T-cell (primary cell): ENCODE data around the gene ADCY10. TPM values are rescaled to one million over a fixed set of nuclear protein-coding genes. Genes with fewer than 3 reads are reported as not detected.

ENCODE experiments used
- ATAC-seq, 4 experiments: fragments of 200-7000 bp in 3 of 4; fragments of 150-1000 bp in 1 of 4; cut with Tn5 transposase; replicated peaks in 1 of 4; 1 replicate in 3 of 4; 2 replicates in 1 of 4; pipeline ENCODE4 v1.10.0; 2021; ENCODE audit warnings: moderate library complexity in 3 of 4, mild to moderate bottlenecking in 2 of 4, moderate number of reproducible peaks in 1 of 4
- CTCF ChIA-PET, 2 donors: fragments of 300-600 bp; sonication (Branson Sonifier 250); formaldehyde crosslinking; loops; one replicate each; lab custom pipeline; 2022; ENCODE audit warnings: antibody characterized with exemption in 2 of 2; lab: Charles Lee
- POLR2A ChIA-PET, 2 donors: fragments of 300-600 bp; sonication (Branson Sonifier 250); formaldehyde crosslinking; loops; one replicate each; lab custom pipeline; 2022; ENCODE audit warnings: antibody characterized with exemption in 2 of 2; lab: Charles Lee
- DNase-seq, 35 experiments: peaks; one replicate each; pipeline versions ENCODE4 v3.0.0 to v3.0.0-alpha.2; 2013 to 2023
- H3K27ac ChIP-seq: one replicate; pipeline ENCODE4 v1.5.1; 2013; ENCODE audit warnings: low read length
- H3K27me3 ChIP-seq, 2 experiments: replicated peaks in 1 of 2; 1 replicate in 1 of 2; 2 replicates in 1 of 2; pipeline versions ENCODE4 v1.6.1 to v1.7.0; 2013; ENCODE audit warnings: low read length in 1 of 2, mixed read lengths in 1 of 2; ENCODE audit not compliant: control insufficient read depth in 2 of 2, insufficient read depth in 2 of 2; ENCODE audit errors: extremely low read depth in 1 of 2
- H3K36me3 ChIP-seq, 2 donors: 1 replicate in 1 of 2; 2 replicates in 1 of 2; pipeline versions ENCODE4 v1.6.1 to v1.7.0; 2013; ENCODE audit warnings: low read length in 1 of 2; ENCODE audit not compliant: control insufficient read depth in 2 of 2, insufficient read depth in 1 of 2; ENCODE audit errors: extremely low read depth in 1 of 2
- H3K4me1 ChIP-seq, 2 experiments: 1 replicate in 1 of 2; 2 replicates in 1 of 2; pipeline versions ENCODE4 v1.6.1 to v1.7.0; 2013; ENCODE audit warnings: low read length in 2 of 2, mixed read lengths in 1 of 2; ENCODE audit not compliant: insufficient read depth in 2 of 2, control insufficient read depth in 1 of 2; ENCODE audit errors: extremely low read depth in 1 of 2
- H3K4me3 ChIP-seq, 2 donors: 1 replicate in 1 of 2; 2 replicates in 1 of 2; pipeline versions ENCODE4 v1.5.1 to v1.7.0; 2013; ENCODE audit warnings: mild to moderate bottlenecking in 2 of 2, low read length in 1 of 2, moderate library complexity in 1 of 2; ENCODE audit not compliant: control insufficient read depth in 1 of 2; ENCODE audit errors: extremely low read depth in 1 of 2
- H3K9me3 ChIP-seq: 2 replicates; pipeline ENCODE4 v1.7.0; 2013
- H3K27ac Mint-ChIP-seq, 2 donors: one replicate each; pipeline ENCODE4 v1.8.0; 2020 to 2021; ENCODE audit warnings: mild to moderate bottlenecking in 2 of 2, mixed read lengths in 2 of 2
- H3K27me3 Mint-ChIP-seq, 2 donors: one replicate each; pipeline ENCODE4 v1.8.0; 2021 to 2022; ENCODE audit warnings: mixed read lengths in 2 of 2
- H3K36me3 Mint-ChIP-seq: one replicate; pipeline ENCODE4 v1.8.0; 2021; ENCODE audit warnings: mixed read lengths
- H3K4me1 Mint-ChIP-seq, 3 donors: one replicate each; pipeline ENCODE4 v1.8.0; 2020 to 2022; ENCODE audit warnings: mixed read lengths in 3 of 3, mild to moderate bottlenecking in 1 of 3
- H3K4me3 Mint-ChIP-seq, 3 donors: one replicate each; pipeline ENCODE4 v1.8.0; 2020 to 2022; ENCODE audit warnings: mild to moderate bottlenecking in 3 of 3, mixed read lengths in 3 of 3, moderate library complexity in 3 of 3
- H3K9me3 Mint-ChIP-seq, 3 donors: one replicate each; pipeline ENCODE4 v1.8.0; 2020 to 2022; ENCODE audit warnings: mixed read lengths in 3 of 3
- WGBS: methylation state at CpG from one replicate; pipeline ENCODE4 v1.1.5; 2013; ENCODE audit warnings: missing lambda C conversion rate; ENCODE audit not compliant: insufficient coverage; 5-methylcytosine and 5-hydroxymethylcytosine counted together
- total RNA-seq, 35 experiments: library from RNA in 6 of 35; stranded (reverse) in 6 of 35; fragments of 120-200 nt in 1 of 35; gene quantifications; one replicate each; pipeline versions ENCODE4 v1.2.1 to v1.2.4 and lab custom pipeline; 2013 to 2026

Gene ADCY10
- total RNA-seq, 5 donors from 2014 or later (not counting 1 experiment from before 2014, with no cell fraction given), result 0.06 to 0.82 (median 0.44) TPM

- H3K4me3 Mint-ChIP-seq, result no peak overlapping the region
- Histone ChIP-seq H3K4me1 (no peaks in the 10 kb centered on the region), H3K27ac (no peak overlapping the region), H3K36me3 (no peaks in the 10 kb centered on the region), H3K4me3 (no peak overlapping the region), H3K9me3 (no peaks in the 10 kb centered on the region), H3K27me3 (no peaks in the 10 kb centered on the region)
- CTCF ChIA-PET, result interaction anchor here in 1 of 2 donors (0.6 kb wide), 1 partner anchor 116 kb away, joined by 5 read pairs; no protein-coding TSS in a partner anchor
- DNase-seq, result no peak
- WGBS, result 100% methylated on average over 2 of the region's 4 CpGs
- no peak for ATAC-seq
- no peak overlapping the region for H3K27ac Mint-ChIP-seq
- H3K27me3 Mint-ChIP-seq, result peaks cover 0 to 3% of the 10 kb centered on the region in 2 donors
- H3K9me3 Mint-ChIP-seq, result no peaks in the 10 kb centered on the region
- H3K4me1 Mint-ChIP-seq, result peaks cover 0 to 10% (median 6%) of the 10 kb centered on the region in 3 donors
- no peaks in the 10 kb centered on the region for H3K36me3 Mint-ChIP-seq
- POLR2A ChIA-PET, result interaction anchor here in 1 of 2 donors (0.5 kb wide), 1 partner anchor 107 kb away, joined by 4 read pairs; no protein-coding TSS in a partner anchor
Measured at GRCh38 chr1:167826127-167826526, 87.8 kb downstream of the ADCY10 start.

- ATAC-seq (no peak), DNase-seq (no peak)
- no peak overlapping the region for H3K27ac Mint-ChIP-seq
- Histone ChIP-seq H3K4me3 (no peak overlapping the region), H3K36me3 (no peaks in the 10 kb centered on the region), H3K27ac (no peak overlapping the region), H3K9me3 (no peaks in the 10 kb centered on the region), H3K27me3 (peaks cover 0 to 2% of the 10 kb centered on the region in 2 experiments), H3K4me1 (no peaks in the 10 kb centered on the region)
- no peaks in the 10 kb centered on the region for H3K9me3 Mint-ChIP-seq
- peaks cover 0 to 10% (median 6%) of the 10 kb centered on the region in 3 donors for H3K4me1 Mint-ChIP-seq
- ChIA-PET CTCF (interaction anchor here (0.6 kb wide), 2 partner anchors 68 to 117 kb away, joined by 3 to 5 read pairs; no protein-coding TSS in a partner anchor), POLR2A (no interaction called here)
- H3K4me3 Mint-ChIP-seq, result no peak overlapping the region
- peaks cover 0 to 9% of the 10 kb centered on the region in 2 donors for H3K27me3 Mint-ChIP-seq
- no peaks in the 10 kb centered on the region for H3K36me3 Mint-ChIP-seq
- no CpG with 5 or more reads among the region's 4 CpGs for WGBS
Measured at GRCh38 chr1:167825419-167826079, 88.4 kb downstream of the ADCY10 start.

GRCh38 chr1:167824163-167824794, 89.7 kb downstream of the ADCY10 start:
- Histone ChIP-seq H3K36me3 (no peaks in the 10 kb centered on the region), H3K27ac (no peak overlapping the region), H3K4me3 (no peak overlapping the region), H3K27me3 (peaks cover 0 to 10% of the 10 kb centered on the region in 2 experiments), H3K4me1 (peaks cover 0 to 3% of the 10 kb centered on the region in 2 experiments), H3K9me3 (no peaks in the 10 kb centered on the region)
- ATAC-seq (no peak), DNase-seq (no peak)
- WGBS, result 100% methylated on average over 2 of the region's 9 CpGs
- peaks cover 6 to 14% (median 10%) of the 10 kb centered on the region in 3 donors for H3K4me1 Mint-ChIP-seq
- no peaks in the 10 kb centered on the region for H3K9me3 Mint-ChIP-seq
- CTCF ChIA-PET, result interaction anchor here in 1 of 2 donors (0.7 kb wide), 1 partner anchor 34 kb away, joined by 3 read pairs; no protein-coding TSS in a partner anchor
- H3K27me3 Mint-ChIP-seq, result peaks cover 6 to 18% of the 10 kb centered on the region in 2 donors
- H3K27ac Mint-ChIP-seq, result no peak overlapping the region
- POLR2A ChIA-PET, result no interaction called here
- H3K36me3 Mint-ChIP-seq, result no peaks in the 10 kb centered on the region
- no peak overlapping the region for H3K4me3 Mint-ChIP-seq

GRCh38 chr1:167821969-167822685, 91.8 kb downstream of the ADCY10 start:
- no peaks in the 10 kb centered on the region for H3K36me3 Mint-ChIP-seq
- ChIA-PET POLR2A (no interaction called here), CTCF (interaction anchor here in 1 of 2 donors (0.6 kb wide), 1 partner anchor 144 kb away, joined by 3 read pairs; no protein-coding TSS in a partner anchor)
- H3K4me1 ChIP-seq, result peaks cover 0 to 3% of the 10 kb centered on the region in 2 experiments
- no peaks in the 10 kb centered on the region for H3K36me3 ChIP-seq
- DNase-seq (no peak), ATAC-seq (no peak)
- peaks cover 6 to 18% of the 10 kb centered on the region in 2 donors for H3K27me3 Mint-ChIP-seq
- H3K4me1 Mint-ChIP-seq, result peaks cover 6 to 14% (median 10%) of the 10 kb centered on the region in 3 donors
- no peak overlapping the region for H3K4me3 Mint-ChIP-seq
- H3K9me3 ChIP-seq, result no peaks in the 10 kb centered on the region
- H3K27ac ChIP-seq, result no peak overlapping the region
- peaks cover 0 to 10% of the 10 kb centered on the region in 2 experiments for H3K27me3 ChIP-seq
- H3K4me3 ChIP-seq, result no peak overlapping the region
- H3K9me3 Mint-ChIP-seq, result no peaks in the 10 kb centered on the region
- H3K27ac Mint-ChIP-seq, result no peak overlapping the region
- 64% methylated on average over 1 of the region's 4 CpGs for WGBS

GRCh38 chr1:167821356-167821685, 92.6 kb downstream of the ADCY10 start:
- Histone ChIP-seq H3K27ac (no peak overlapping the region), H3K27me3 (peaks cover 0 to 10% of the 10 kb centered on the region in 2 experiments), H3K9me3 (no peaks in the 10 kb centered on the region), H3K4me3 (no peak overlapping the region), H3K36me3 (no peaks in the 10 kb centered on the region), H3K4me1 (peaks cover 0 to 3% of the 10 kb centered on the region in 2 experiments)
- ChIA-PET CTCF (no interaction called here), POLR2A (interaction anchor here in 1 of 2 donors (0.6 kb wide), 1 partner anchor 22 kb away, joined by 3 read pairs; no protein-coding TSS in a partner anchor)
- DNase-seq (no peak), ATAC-seq (no peak)
- Mint-ChIP-seq H3K4me1 (peaks cover 6 to 14% (median 10%) of the 10 kb centered on the region in 3 donors), H3K4me3 (no peak overlapping the region), H3K9me3 (no peaks in the 10 kb centered on the region), H3K36me3 (no peaks in the 10 kb centered on the region), H3K27me3 (peaks cover 6 to 18% of the 10 kb centered on the region in 2 donors), H3K27ac (no peak overlapping the region)
- WGBS, result 90% methylated on average over 1 of the region's 6 CpGs
